Retinal pigment epithelial cell (primary cell): Measurements from ENCODE around the gene CTPS1.

Source experiments
- DNase-seq: peaks from one replicate; pipeline ENCODE4 v3.0.0-alpha.2; 2010; ENCODE audit warnings: low read depth
- H3K4me3 ChIP-seq: 2 replicates; pipeline ENCODE4 v1.5.1; 2011; ENCODE audit warnings: mild to moderate bottlenecking, low read length, control low read depth, moderate library complexity
- CTCF ChIP-seq: conservative IDR thresholded peaks from 2 replicates; pipeline ENCODE4 v1.5.1; 2011; ENCODE audit warnings: low read depth, low read length, control low read depth, inconsistent platforms

Gene CTPS1

DNA sequence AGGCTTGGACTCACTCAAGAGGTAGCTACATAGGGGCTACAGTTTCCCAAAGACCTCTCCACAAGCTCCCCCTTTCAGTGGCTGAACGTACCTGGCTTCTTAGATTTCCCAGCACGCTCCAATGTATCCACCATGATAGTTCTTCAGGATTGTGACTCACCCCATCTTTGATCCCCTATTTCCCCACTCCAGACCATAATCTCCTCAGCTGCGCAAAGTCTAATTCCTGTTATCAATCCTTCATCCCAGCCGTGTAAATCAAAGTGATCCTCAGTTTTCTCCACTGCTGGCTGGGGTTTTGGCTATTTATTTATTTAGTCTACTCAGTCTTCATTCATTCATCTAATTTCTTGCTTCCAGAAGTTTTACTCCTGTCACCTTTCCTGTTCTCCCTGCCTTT lies 13.1 kb upstream of the CTPS1 start:
- DNase-seq: no peak
- TF ChIP-seq CTCF: no peak
- H3K4me3 ChIP-seq: no peak overlapping the region

DNA sequence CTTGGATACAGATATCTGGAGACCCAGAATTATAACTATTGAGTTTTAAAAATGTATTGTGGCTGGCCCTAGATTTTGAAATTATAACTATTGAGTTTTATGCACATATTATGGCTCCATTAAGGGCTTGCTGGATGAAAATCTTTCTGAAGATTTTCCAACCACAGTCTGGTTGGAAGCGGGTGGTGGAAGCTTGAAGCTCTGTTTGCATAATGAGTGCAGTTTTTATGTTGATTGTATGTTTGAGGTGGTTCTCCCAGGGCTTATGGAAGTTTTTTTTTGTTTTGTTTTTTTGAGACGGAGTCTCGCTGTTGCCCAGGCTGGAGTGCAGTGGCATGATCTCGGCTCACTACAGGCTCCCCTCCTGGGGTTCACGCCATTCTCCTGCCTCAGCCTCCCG lies 10.1 kb upstream of the CTPS1 start:
- DNase-seq: no peak
- TF ChIP-seq CTCF: no peak
- H3K4me3 ChIP-seq: no peak overlapping the region

- H3K4me3 ChIP-seq: no peak overlapping the region
- no peak for TF ChIP-seq CTCF
- DNase-seq: no peak
Observed at GRCh38 chr1:40971966-40972365, 7.5 kb upstream of the CTPS1 start.

DNA sequence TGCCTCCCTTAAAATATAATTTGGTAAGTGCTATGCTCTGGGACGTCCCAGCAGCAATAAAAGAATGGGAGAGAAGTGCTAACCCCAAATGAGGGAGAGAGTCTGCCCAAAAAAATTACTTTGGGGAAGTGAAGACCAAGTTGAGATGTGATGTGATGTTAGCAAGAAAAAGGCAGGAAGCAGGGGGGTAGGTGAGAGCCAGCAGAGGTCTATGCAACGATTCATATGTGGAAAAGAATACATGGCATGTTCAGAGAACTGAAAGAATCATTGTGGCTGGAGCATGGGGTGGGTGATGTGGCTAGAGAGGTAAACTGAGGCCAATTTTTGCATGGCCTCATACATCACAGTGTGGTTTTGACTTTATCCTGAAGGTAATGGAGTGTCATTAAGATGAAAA lies 5.6 kb upstream of the CTPS1 start:
- no peak for DNase-seq
- no peak for TF ChIP-seq CTCF
- no peak overlapping the region for H3K4me3 ChIP-seq

GRCh38 chr1:40974945-40975344 lies 4.6 kb upstream of the CTPS1 start:
- no peak for DNase-seq
- no peak overlapping the region for H3K4me3 ChIP-seq
- no peak for TF ChIP-seq CTCF

- no peak for TF ChIP-seq CTCF
- no peak for DNase-seq
- H3K4me3 ChIP-seq: no peak overlapping the region
Observed at GRCh38 chr1:40976952-40977690, 2.4 kb upstream of the CTPS1 start.

- H3K4me3 ChIP-seq: no peak overlapping the region
- no peak for TF ChIP-seq CTCF
- no peak for DNase-seq
Observed at GRCh38 chr1:40977716-40978115, 1.8 kb upstream of the CTPS1 start.
